ENCODE results near the gene MPP1. TPM values are rescaled to one million over a fixed set of nuclear protein-coding genes. Genes with fewer than 3 reads are reported as not detected.

The MPP1 gene
- total and polyA plus RNA-seq, 9 of the 15 experiments (the other 6 are each of a cell fraction or from before 2014, with no cell fraction given) = 227 to 395 (median 283) TPM

DNA sequence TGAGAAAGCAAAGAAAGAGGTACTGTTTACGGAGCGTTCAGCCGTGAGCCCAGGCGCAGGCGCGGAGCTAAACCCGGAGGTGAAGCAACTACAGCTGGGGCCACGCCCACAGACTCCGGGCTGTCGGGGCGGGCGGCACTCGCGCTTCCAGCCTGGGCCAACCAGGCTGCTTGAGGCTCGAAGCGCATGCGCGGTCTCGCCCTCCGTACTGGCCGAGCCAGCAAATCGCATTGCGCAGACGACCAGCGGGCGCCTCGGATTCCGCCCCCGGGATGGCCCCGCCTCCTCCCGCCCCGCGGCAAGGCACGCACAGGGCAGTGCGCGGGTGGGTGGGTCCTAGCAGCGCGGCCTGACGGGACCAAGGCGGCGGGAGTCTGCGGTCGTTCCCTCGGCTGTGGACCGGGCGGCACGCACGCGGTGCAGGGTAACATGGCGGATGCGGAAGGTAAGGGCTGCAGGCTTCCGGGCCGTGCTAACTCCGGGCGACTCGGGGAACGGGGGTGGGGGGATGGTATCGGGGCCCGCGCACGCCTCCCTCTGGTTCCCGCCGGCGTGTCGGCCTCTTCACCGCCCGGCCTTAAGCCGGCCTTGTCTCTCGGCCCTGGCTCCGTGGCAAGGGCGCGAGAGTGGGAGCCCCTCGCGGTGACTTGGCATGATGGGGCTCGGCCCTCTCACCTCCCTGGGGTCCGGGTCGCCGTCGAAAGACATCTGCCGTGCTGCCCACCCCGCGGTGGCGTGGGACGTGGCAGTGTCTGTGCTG lies 42.6 kb downstream of the MPP1 start, which contains the start of gene DKC1 (continued):
- TF ChIP-seq NR2C2 (CRISPR knock-in tag; IDR thresholded peaks at IDR 0.05) = 0 out of 2 replicates have a peak, but pooled peaks have one; percentile 12
- TF ChIP-seq NR2C2 (tag; IDR thresholded peaks at IDR 0.05) = peak; percentile 65; the same call in 1 of the 2 replicates
- TF ChIP-seq PHF21A (IDR thresholded peaks at IDR 0.05; ENCODE audit: borderline replicate concordance, low read depth) = no peak
- TF ChIP-seq ZNF133 (CRISPR knock-in tag; IDR thresholded peaks at IDR 0.05) = no peak
- TF ChIP-seq E2F8 (IDR thresholded peaks at IDR 0.05; ENCODE audit: low read depth, partially characterized antibody) = no peak
- no peak for TF ChIP-seq PHTF2 (CRISPR knock-in tag; IDR thresholded peaks at IDR 0.05)
- TF ChIP-seq E2F3 (CRISPR knock-in tag; IDR thresholded peaks at IDR 0.05) = no peak
- TF ChIP-seq, protein P1, sequence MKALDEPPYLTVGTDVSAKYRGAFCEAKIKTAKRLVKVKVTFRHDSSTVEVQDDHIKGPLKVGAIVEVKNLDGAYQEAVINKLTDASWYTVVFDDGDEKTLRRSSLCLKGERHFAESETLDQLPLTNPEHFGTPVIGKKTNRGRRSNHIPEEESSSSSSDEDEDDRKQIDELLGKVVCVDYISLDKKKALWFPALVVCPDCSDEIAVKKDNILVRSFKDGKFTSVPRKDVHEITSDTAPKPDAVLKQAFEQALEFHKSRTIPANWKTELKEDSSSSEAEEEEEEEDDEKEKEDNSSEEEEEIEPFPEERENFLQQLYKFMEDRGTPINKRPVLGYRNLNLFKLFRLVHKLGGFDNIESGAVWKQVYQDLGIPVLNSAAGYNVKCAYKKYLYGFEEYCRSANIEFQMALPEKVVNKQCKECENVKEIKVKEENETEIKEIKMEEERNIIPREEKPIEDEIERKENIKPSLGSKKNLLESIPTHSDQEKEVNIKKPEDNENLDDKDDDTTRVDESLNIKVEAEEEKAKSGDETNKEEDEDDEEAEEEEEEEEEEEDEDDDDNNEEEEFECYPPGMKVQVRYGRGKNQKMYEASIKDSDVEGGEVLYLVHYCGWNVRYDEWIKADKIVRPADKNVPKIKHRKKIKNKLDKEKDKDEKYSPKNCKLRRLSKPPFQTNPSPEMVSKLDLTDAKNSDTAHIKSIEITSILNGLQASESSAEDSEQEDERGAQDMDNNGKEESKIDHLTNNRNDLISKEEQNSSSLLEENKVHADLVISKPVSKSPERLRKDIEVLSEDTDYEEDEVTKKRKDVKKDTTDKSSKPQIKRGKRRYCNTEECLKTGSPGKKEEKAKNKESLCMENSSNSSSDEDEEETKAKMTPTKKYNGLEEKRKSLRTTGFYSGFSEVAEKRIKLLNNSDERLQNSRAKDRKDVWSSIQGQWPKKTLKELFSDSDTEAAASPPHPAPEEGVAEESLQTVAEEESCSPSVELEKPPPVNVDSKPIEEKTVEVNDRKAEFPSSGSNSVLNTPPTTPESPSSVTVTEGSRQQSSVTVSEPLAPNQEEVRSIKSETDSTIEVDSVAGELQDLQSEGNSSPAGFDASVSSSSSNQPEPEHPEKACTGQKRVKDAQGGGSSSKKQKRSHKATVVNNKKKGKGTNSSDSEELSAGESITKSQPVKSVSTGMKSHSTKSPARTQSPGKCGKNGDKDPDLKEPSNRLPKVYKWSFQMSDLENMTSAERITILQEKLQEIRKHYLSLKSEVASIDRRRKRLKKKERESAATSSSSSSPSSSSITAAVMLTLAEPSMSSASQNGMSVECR (CRISPR knock-in tag; IDR thresholded peaks at IDR 0.05) = peak; percentile 68
- no peak for TF ChIP-seq GATAD2B (IDR thresholded peaks at IDR 0.05; ENCODE audit: borderline replicate concordance)
- peak; percentile 52 for TF ChIP-seq BHLHE40 (IDR thresholded peaks at IDR 0.05; ENCODE audit: low read length)
- TF ChIP-seq ZNF143 (CRISPR knock-in tag; IDR thresholded peaks at IDR 0.05) = 0 out of 2 replicates have a peak, but pooled peaks have one; percentile 40
- no peak for TF ChIP-seq TCFL5 (CRISPR knock-in tag; conservative IDR thresholded peaks at IDR 0.05)
- TF ChIP-seq TEAD1 (CRISPR knock-in tag; IDR thresholded peaks at IDR 0.05) = peak in 1 of 2 experiments; percentile 54; a peak in 1 of 4 replicates
- TF ChIP-seq NCOA1 (IDR thresholded peaks at IDR 0.05; ENCODE audit: low read depth) = peak; percentile 53; the same call in 1 of the 2 replicates
- TF ChIP-seq KDM5B (IDR thresholded peaks at IDR 0.05; ENCODE audit: insufficient replicate concordance, low read depth, low read length) = peak; percentile 63
- TF ChIP-seq POLR2A (conservative IDR thresholded peaks at IDR 0.05) = peak; percentile 76; the same call in 1 of the 2 replicates
- TF ChIP-seq VEZF1 (CRISPR knock-in tag; IDR thresholded peaks at IDR 0.05) = peak; percentile 80
- TF ChIP-seq ZNF274 (IDR thresholded peaks at IDR 0.05; ENCODE audit: borderline replicate concordance, low read depth, low read length) = no peak
- no peak for TF ChIP-seq ZNF764 (CRISPR knock-in tag; IDR thresholded peaks at IDR 0.05; ENCODE audit: low read depth)
- no peak for TF ChIP-seq U2AF1 (optimal IDR thresholded peaks at IDR 0.05; ENCODE audit: low read depth, low read length)
